Smooth muscle cell (in vitro differentiated cells): ENCODE results near the gene OR2T6. TPM values are rescaled to one million over a fixed set of nuclear protein-coding genes. Genes with fewer than 3 reads are reported as not detected.

Experiments
- DNase-seq: peaks from one replicate; lab custom pipeline; 2025; ENCODE audit not compliant: unreplicated experiment; lab: John Stamatoyannopoulos, UW
- H2AFZ ChIP-seq: fragments of 200-600 bp; sonication (generic); 2 replicates; pipeline ENCODE4 v1.6.0; 2016; ENCODE audit warnings: antibody characterized with exemption, low read depth, mild to moderate bottlenecking
- H3F3A ChIP-seq: fragments of 200-600 bp; sonication (generic); 2 replicates; pipeline ENCODE4 v1.6.0; 2017; ENCODE audit warnings: antibody characterized with exemption, low read depth
- H3K27ac ChIP-seq: fragments of 200-600 bp; sonication (generic); 2 replicates; pipeline ENCODE4 v1.5.1; 2016; ENCODE audit warnings: low read depth, mild to moderate bottlenecking
- H3K27me3 ChIP-seq: fragments of 200-600 bp; sonication (generic); 2 replicates; pipeline ENCODE4 v1.6.1; 2016; ENCODE audit warnings: low read depth, mild to moderate bottlenecking
- H3K36me3 ChIP-seq: fragments of 200-600 bp; sonication (generic); 2 replicates; pipeline ENCODE4 v1.5.1; 2016; ENCODE audit warnings: low read depth
- H3K4me1 ChIP-seq: fragments of 200-600 bp; sonication (generic); 2 replicates; pipeline ENCODE4 v1.5.1; 2016; ENCODE audit warnings: low read depth
- H3K4me2 ChIP-seq: fragments of 200-600 bp; sonication (generic); 2 replicates; pipeline ENCODE4 v1.6.0; 2016; ENCODE audit warnings: mild to moderate bottlenecking
- H3K4me3 ChIP-seq: fragments of 200-600 bp; sonication (generic); 2 replicates; pipeline ENCODE4 v1.5.1; 2016; ENCODE audit warnings: mild to moderate bottlenecking
- H3K79me2 ChIP-seq: fragments of 200-600 bp; sonication (generic); 2 replicates; pipeline ENCODE4 v1.6.0; 2016; ENCODE audit warnings: low read depth, mild to moderate bottlenecking
- H3K9ac ChIP-seq: fragments of 200-600 bp; sonication (generic); 2 replicates; pipeline ENCODE4 v1.6.0; 2016; ENCODE audit warnings: low read depth
- H3K9me3 ChIP-seq: fragments of 200-600 bp; sonication (generic); replicated peaks from 2 replicates; pipeline ENCODE4 v1.5.1; 2016; ENCODE audit warnings: low read depth
- H4K20me1 ChIP-seq: fragments of 200-600 bp; sonication (generic); 2 replicates; pipeline ENCODE4 v1.6.0; 2016; ENCODE audit warnings: low read depth
- WGBS: methylation state at CpG from one replicate; pipeline ENCODE4 v1.1.7; 2016; ENCODE audit warnings: low lambda C conversion rate; 5-methylcytosine and 5-hydroxymethylcytosine counted together
- polyA plus RNA-seq: library from polyadenylated mRNA; unstranded; fragments of >200 nt; fragmentation: Nextera tagmentation; extraction: Ambion mirVana; gene quantifications from 2 replicates; pipeline ENCODE4 v1.2.1, GENCODE V29; 2016
- total RNA-seq: library from RNA; depleted of rRNA; stranded (reverse); fragments of >200 nt; gene quantifications from 2 replicates; pipeline ENCODE4 v1.2.3, GENCODE V29; 2014
- TF ChIP-seq, protein P1 (sequence below): fragments of 200-600 bp; sonication (generic); IDR thresholded peaks from 2 replicates; pipeline ENCODE4 v1.5.1; 2017; ENCODE audit warnings: borderline replicate concordance, mild to moderate bottlenecking, antibody characterized with exemption; ENCODE audit not compliant: insufficient read depth, poor library complexity, severe bottlenecking

The OR2T6 gene, protein sequence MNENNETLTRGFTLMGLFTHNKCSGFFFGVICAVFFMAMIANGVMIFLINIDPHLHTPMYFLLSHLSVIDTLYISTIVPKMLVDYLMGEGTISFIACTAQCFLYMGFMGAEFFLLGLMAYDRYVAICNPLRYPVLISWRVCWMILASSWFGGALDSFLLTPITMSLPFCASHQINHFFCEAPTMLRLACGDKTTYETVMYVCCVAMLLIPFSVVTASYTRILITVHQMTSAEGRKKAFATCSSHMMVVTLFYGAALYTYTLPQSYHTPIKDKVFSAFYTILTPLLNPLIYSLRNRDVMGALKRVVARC
- total RNA-seq = not detected in 2 replicates
- polyA plus RNA-seq = not detected in 2 replicates

DNA sequence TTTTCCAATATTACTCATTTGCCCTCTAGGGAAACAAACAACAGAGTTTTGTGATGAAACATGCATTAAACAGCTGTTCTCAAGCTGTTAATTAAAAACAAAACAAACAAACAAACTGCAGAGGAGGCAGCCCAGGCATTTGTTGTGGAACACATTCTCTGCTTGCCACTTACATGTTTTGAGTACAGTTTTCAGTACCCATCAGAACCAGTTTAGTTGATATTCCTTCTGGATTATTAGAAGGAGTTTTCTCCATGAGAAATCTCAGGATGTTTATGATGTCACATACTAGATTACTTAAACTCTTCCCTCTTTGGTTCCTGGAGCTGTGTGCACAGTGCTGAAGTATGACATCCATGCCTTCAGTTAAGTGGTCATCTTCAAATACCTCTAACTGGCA is at the start of gene OR2T6:
Gene OR2T6 (plus strand): TSS at position 301 of the 400 bp plus-strand sequence. CDS start 11,863 bp downstream, outside the sequence.
- Histone ChIP-seq H3F3A (no peaks in the 10 kb centered on the region), H2AFZ (no peak within 1 kb of the TSS), H3K4me3 (no peak within 1 kb of the TSS), H3K36me3 (no peaks in the 10 kb centered on the region), H3K4me2 (no peak within 1 kb of the TSS), H3K79me2 (no peaks in the 10 kb centered on the region), H4K20me1 (no peaks in the 10 kb centered on the region), H3K27ac (no peak within 1 kb of the TSS), H3K9ac (no peak within 1 kb of the TSS), H3K9me3 (no peaks in the 10 kb centered on the region), H3K27me3 (no peaks in the 10 kb centered on the region), H3K4me1 (no peaks in the 10 kb centered on the region)
- no peak for DNase-seq
- TF ChIP-seq, protein P1, sequence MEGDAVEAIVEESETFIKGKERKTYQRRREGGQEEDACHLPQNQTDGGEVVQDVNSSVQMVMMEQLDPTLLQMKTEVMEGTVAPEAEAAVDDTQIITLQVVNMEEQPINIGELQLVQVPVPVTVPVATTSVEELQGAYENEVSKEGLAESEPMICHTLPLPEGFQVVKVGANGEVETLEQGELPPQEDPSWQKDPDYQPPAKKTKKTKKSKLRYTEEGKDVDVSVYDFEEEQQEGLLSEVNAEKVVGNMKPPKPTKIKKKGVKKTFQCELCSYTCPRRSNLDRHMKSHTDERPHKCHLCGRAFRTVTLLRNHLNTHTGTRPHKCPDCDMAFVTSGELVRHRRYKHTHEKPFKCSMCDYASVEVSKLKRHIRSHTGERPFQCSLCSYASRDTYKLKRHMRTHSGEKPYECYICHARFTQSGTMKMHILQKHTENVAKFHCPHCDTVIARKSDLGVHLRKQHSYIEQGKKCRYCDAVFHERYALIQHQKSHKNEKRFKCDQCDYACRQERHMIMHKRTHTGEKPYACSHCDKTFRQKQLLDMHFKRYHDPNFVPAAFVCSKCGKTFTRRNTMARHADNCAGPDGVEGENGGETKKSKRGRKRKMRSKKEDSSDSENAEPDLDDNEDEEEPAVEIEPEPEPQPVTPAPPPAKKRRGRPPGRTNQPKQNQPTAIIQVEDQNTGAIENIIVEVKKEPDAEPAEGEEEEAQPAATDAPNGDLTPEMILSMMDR = no peak

DNA sequence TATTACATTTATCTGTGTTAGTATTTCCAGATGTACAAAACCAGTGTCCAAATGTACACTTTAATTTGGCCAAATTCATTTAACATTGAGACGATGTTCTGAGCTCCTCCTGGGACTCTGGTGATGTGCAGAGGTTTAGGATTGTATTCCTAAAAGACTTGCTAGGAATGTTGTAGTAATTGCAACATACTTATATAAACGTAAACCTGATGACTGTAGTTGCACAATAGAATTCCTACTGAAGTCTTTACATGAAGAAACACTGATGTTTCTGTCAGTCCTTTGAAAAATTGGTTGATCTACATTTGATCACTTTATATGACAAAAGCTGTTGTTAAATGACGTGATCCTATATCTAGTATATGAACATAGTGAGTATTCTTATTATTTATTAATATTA is 32.1 kb upstream of the OR2T6 start:
- no peaks in the 10 kb centered on the region for H4K20me1 ChIP-seq
- no peak overlapping the region for H3K4me3 ChIP-seq
- H3K9me3 ChIP-seq = peaks cover 4% of the 10 kb centered on the region
- H3F3A ChIP-seq = no peaks in the 10 kb centered on the region
- no peaks in the 10 kb centered on the region for H3K4me1 ChIP-seq
- no peaks in the 10 kb centered on the region for H3K27me3 ChIP-seq
- no peak for DNase-seq
- WGBS = 35% methylated on average over 3 of the region's 3 CpGs
- TF ChIP-seq, protein P1 = no peak
- no peak overlapping the region for H3K27ac ChIP-seq
- no peak overlapping the region for H3K4me2 ChIP-seq
- H3K36me3 ChIP-seq = no peaks in the 10 kb centered on the region
- H3K9ac ChIP-seq = no peak overlapping the region
- no peaks in the 10 kb centered on the region for H3K79me2 ChIP-seq
- H2AFZ ChIP-seq = no peak overlapping the region

DNA sequence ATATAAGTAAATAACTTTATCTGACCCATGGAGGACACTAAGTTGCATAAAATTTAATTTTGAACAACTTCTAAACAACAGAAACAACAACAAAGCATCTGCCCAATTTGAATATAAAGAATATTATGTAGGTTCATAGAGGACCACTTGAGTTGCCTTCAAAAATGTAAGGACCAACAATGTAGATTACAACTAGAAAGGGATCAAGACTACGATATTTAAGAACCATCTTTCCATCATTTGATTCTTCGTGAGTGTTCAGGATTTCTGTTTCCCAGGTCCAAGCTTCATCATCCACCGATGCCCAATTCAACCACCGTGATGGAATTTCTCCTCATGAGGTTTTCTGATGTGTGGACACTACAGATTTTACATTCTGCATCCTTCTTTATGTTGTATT is 27.1 kb upstream of the OR2T6 start, which contains the start of gene OR14C36:
Gene OR14C36 (plus strand): TSS at position 301 of the 400 bp plus-strand sequence. CDS start 0 bp downstream, at position 301.
- H3K4me2 ChIP-seq = no peak within 1 kb of the TSS
- TF ChIP-seq, protein P1 = no peak
- peaks cover 3% of the 10 kb centered on the region for H3K9me3 ChIP-seq
- no peaks in the 10 kb centered on the region for H3K4me1 ChIP-seq
- H3K9ac ChIP-seq = no peak within 1 kb of the TSS
- H3F3A ChIP-seq = no peaks in the 10 kb centered on the region
- WGBS = 61% methylated on average over 4 of the region's 4 CpGs
- no peaks in the 10 kb centered on the region for H3K79me2 ChIP-seq
- no peak within 1 kb of the TSS for H3K27ac ChIP-seq
- no peak for DNase-seq
- H2AFZ ChIP-seq = no peak within 1 kb of the TSS
- H3K36me3 ChIP-seq = no peaks in the 10 kb centered on the region
- no peaks in the 10 kb centered on the region for H3K27me3 ChIP-seq
- no peak within 1 kb of the TSS for H3K4me3 ChIP-seq
- no peaks in the 10 kb centered on the region for H4K20me1 ChIP-seq

DNA sequence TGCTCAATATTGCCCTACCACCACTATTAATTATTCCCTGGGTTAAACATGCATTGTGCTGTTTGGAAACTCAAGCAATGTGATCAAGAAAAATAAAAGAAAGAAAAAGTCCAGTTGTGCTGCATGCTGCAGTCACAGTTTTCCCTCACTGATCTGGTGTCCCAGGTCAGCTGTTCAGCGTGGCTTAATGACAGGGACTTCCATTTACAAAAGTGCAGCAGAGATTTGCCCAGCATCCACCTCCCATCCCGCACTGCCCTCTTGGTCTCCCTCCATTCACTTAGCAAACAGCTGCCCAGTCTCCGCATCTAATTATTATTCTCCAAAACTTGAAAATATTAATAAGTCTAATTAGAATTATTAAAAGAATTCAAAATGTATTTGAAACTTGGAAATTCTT is 16.1 kb upstream of the OR2T6 start:
- H3K4me1 ChIP-seq = no peaks in the 10 kb centered on the region
- no peak overlapping the region for H2AFZ ChIP-seq
- no peak for DNase-seq
- no peaks in the 10 kb centered on the region for H4K20me1 ChIP-seq
- H3K9ac ChIP-seq = no peak overlapping the region
- H3K27me3 ChIP-seq = no peaks in the 10 kb centered on the region
- no peak overlapping the region for H3K4me3 ChIP-seq
- TF ChIP-seq, protein P1 = no peak
- no peak overlapping the region for H3K4me2 ChIP-seq
- WGBS = 47% methylated on average over 3 of the region's 3 CpGs
- H3K79me2 ChIP-seq = no peaks in the 10 kb centered on the region
- H3K27ac ChIP-seq = no peak overlapping the region
- H3K9me3 ChIP-seq = peaks cover 7% of the 10 kb centered on the region
- H3F3A ChIP-seq = no peaks in the 10 kb centered on the region
- no peaks in the 10 kb centered on the region for H3K36me3 ChIP-seq
